Mesodermal cell (in vitro differentiated cells): ENCODE data around the gene CEBPZOS.

Source experiments
- H3K27ac ChIP-seq: 2 replicates; pipeline ENCODE4 v1.7.0; 2013; ENCODE audit warnings: mild to moderate bottlenecking, low read depth, low read length, moderate library complexity; ENCODE audit not compliant: severe bottlenecking
- H3K36me3 ChIP-seq: 2 replicates; pipeline ENCODE4 v1.7.1; 2013; ENCODE audit warnings: mild to moderate bottlenecking, low read length, moderate library complexity; ENCODE audit not compliant: control insufficient read depth, insufficient read depth
- H3K4me1 ChIP-seq: one replicate; pipeline ENCODE4 v1.7.1; 2013; ENCODE audit warnings: mild to moderate bottlenecking, low read length; ENCODE audit not compliant: insufficient read depth, control insufficient read depth, poor library complexity, severe bottlenecking
- H3K4me3 ChIP-seq: 2 replicates; pipeline ENCODE4 v1.7.0; 2013; ENCODE audit warnings: low read length, control low read depth, mild to moderate bottlenecking; ENCODE audit not compliant: insufficient read depth, poor library complexity, severe bottlenecking; ENCODE audit errors: extremely low read depth
- H3K9me3 ChIP-seq: 2 replicates; pipeline ENCODE4 v1.7.1; 2013; ENCODE audit warnings: mild to moderate bottlenecking, low read length, moderate library complexity; ENCODE audit not compliant: control insufficient read depth
- WGBS, 2 experiments: methylation state at CpG; one replicate each; pipeline ENCODE4 v1.1.5; 2013; ENCODE audit warnings: missing lambda C conversion rate in 2 of 2; ENCODE audit not compliant: insufficient coverage in 2 of 2; 5-methylcytosine and 5-hydroxymethylcytosine counted together

Gene CEBPZOS

GRCh38 chr2:37168217-37168981, 27.9 kb upstream of the CEBPZOS start:
- peaks cover 6% of the 10 kb centered on the region for H3K9me3 ChIP-seq
- H3K27ac ChIP-seq, result no peak overlapping the region
- H3K4me1 ChIP-seq, result no peaks in the 10 kb centered on the region
- no peaks in the 10 kb centered on the region for H3K36me3 ChIP-seq
- 78 to 81% methylated on average over 4 to 9 of the region's 17 CpGs for WGBS, 2 experiments
- H3K4me3 ChIP-seq, result no peak overlapping the region

DNA sequence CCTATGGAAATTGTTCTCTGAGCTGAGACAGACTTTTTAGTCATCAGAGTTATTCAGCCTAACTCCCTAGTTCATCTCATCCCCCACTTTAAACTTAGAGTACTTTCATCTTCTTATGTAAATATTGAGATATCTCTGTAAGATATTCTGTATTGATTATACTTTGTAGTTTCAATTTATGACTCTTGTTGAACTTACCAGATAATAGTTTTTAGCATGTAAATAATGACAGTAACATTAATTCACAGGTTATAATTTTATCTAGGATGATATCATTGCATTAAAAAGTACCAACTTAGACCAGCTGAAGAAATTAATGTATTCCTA, 24.7 kb upstream of the CEBPZOS start:
- Histone ChIP-seq H3K36me3 (no peaks in the 10 kb centered on the region), H3K4me1 (no peaks in the 10 kb centered on the region), H3K9me3 (no peaks in the 10 kb centered on the region), H3K4me3 (no peak overlapping the region), H3K27ac (no peak overlapping the region)

DNA sequence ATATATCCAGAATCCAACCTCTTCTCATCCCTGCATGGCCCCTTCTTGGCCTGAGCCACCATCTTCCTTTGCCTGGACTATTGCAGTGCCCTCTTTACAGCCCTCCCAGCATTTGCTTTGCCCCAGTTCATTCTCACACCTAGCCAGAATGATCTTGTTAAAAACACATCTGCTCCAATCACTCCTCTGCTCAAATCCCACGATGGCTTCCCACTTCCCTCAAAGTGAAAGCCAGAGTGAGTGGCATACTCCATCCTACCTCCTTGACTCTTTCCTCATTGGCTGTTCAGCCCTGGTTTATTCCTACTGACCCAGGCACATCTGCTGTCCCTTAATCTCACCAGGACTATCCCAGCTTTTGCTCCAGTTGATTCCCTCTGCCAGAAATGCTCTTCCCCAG, 22.6 kb upstream of the CEBPZOS start:
- no peaks in the 10 kb centered on the region for H3K9me3 ChIP-seq
- no peak overlapping the region for H3K27ac ChIP-seq
- no peaks in the 10 kb centered on the region for H3K36me3 ChIP-seq
- WGBS, 2 experiments, result 83 to 91% methylated on average over 1 of the region's 1 CpG
- no peak overlapping the region for H3K4me3 ChIP-seq
- no peaks in the 10 kb centered on the region for H3K4me1 ChIP-seq

DNA sequence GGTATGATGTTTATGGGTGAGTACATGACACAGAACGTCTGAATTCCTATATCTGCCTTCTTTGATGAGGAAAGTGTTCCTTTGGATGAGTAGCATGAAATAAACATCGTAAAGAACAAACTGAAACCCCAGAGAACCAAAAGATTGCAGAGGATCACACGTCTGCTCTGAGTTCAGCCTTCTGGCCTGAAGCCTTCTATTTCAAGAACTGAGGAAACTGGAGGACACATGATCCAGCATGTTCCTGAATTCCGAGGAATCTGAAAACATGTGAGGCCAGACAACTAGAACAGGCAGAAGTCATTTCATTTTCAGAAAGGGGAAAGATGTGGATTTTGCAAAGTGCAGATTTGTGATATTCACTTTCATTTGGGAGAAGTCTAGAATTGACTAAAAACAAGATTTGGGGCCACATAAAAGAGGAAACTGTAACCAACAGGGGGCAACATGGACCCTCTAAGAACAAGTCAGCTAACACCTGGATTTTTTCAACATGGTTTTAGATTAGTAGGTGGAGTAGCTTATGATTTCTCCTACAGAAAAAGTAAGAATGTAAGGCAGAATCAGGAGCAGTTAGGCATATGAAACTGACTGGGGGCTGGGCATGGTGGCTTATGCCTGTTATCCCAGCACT, 16.2 kb upstream of the CEBPZOS start:
- WGBS, 2 experiments, result 83 to 87% methylated on average over 3 to 4 of the region's 4 CpGs
- H3K4me3 ChIP-seq, result no peak overlapping the region
- no peaks in the 10 kb centered on the region for H3K36me3 ChIP-seq
- H3K4me1 ChIP-seq, result peaks cover 14% of the 10 kb centered on the region
- H3K9me3 ChIP-seq, result no peaks in the 10 kb centered on the region
- no peak overlapping the region for H3K27ac ChIP-seq

DNA sequence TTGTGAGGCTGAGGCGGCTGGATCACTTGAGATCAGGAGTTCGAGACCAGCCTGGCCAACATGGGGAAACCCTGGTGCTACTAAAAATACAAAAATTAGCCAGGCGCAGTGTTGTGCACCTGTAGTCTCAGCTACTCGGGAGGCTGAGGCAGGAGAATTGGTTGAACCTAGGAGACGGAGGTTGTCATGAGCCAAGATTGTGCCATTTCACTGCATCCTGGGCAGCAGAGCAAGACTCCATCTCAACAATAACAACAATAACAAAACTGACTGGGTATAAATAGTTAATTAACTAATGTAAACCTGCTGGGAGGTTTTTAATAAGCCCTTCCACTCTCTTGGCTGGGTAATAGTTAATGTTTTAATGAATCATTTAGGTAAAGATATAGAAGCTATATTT, 15.7 kb upstream of the CEBPZOS start:
- Histone ChIP-seq H3K4me3 (no peak overlapping the region), H3K9me3 (no peaks in the 10 kb centered on the region), H3K27ac (no peak overlapping the region), H3K4me1 (peaks cover 14% of the 10 kb centered on the region), H3K36me3 (no peaks in the 10 kb centered on the region)
- 86 to 99% methylated on average over 2 to 5 of the region's 5 CpGs for WGBS, 2 experiments

DNA sequence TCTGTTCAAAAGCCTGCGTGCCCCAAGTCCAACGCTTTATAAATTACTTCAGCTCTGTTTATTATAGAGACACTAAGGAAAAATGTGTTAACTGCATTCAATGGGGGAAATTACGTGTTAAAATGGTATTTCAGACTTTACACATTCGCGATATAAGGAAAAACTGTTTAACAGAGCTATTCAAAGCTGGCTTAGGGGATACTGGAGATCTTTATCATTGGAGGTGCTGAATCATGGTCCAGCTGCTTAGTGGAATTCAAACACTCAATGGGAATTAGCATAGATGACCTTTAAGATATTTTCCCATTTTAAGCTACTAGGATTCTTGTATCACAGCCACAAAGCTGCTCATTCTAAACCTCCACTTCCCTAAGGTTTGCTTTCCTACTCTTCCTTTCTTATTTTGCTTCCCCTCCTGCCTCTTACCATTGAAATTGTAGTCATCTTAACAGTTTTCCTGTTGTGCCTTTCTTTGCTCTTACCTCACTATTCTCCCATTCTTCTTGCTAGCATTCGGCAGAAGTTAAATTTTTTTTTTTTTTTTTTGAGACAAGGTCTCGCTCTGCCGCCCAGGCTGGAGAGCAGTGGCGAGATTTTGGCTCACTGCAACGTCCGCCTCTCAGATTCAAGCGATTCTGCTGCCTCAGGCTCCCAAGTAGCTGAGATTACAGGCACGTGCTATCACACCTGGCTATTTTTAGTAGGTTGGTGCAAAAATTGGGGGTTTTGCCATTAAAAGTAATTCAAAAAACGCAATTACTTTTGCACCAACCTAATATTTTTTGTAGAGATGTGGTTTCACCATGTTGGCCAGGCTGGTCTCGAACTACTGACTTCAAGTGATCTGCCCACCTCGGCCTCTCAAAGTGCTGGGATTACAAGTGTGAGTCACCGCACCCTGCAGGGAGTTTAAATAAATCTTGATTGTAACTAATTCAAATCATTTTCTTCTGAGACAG, 14.3 kb upstream of the CEBPZOS start:
- 59 to 70% methylated on average over 8 to 10 of the region's 17 CpGs for WGBS, 2 experiments

GRCh38 chr2:37188570-37188969, 7.7 kb upstream of the CEBPZOS start, which contains the start of gene SULT6B1:
TSS of gene SULT6B1 (minus strand) at chr2:37188670. CDS start at chr2:37188640, 30 bp downstream.
- no peaks in the 10 kb centered on the region for H3K36me3 ChIP-seq
- H3K27ac ChIP-seq, result no peak within 1 kb of the TSS
- no peaks in the 10 kb centered on the region for H3K9me3 ChIP-seq
- no peak within 1 kb of the TSS for H3K4me3 ChIP-seq
- WGBS, 2 experiments, result 86 to 100% methylated on average over 1 of the region's 2 CpGs
- peaks cover 15% of the 10 kb centered on the region for H3K4me1 ChIP-seq

More for the DNA sequence above, 14.3 kb upstream of the CEBPZOS start:
- Histone ChIP-seq H3K9me3 (no peaks in the 10 kb centered on the region), H3K4me1 (peaks cover 14% of the 10 kb centered on the region), H3K4me3 (no peak overlapping the region), H3K36me3 (no peaks in the 10 kb centered on the region), H3K27ac (peak overlapping the region; percentile 78)

DNA sequence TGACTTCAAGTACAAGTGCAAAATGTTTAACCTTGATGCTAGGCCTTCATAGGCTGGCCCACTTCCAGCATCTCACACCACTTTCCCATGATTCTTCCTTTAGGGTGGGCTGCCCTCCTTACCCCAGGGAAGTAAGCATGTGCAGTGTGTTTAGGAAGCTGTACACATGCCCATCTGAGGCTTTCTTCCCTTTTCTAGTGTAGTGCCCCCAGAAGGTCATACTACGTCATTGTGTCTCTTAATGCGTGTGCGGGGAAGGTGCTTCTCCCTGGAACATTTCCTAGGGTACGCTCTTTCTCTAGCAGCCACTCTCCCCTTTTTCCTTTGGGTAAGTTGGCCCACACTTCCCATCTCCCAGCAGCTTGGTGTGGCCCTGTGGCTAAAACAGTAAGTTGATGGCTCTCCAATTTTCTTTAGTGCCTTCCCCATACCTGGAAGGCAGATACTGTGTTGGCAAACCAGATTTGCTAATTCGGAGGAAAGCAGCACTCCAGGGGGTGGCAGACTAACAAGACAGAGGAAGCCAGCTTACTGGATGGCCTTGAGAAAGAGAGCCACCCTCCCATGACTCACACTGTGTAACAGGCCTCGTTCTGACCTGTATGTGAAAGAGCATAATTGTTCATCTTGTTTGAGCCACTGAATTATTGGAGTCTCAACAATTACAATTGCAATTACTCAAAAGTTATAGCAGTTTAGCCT, 6.7 kb upstream of the CEBPZOS start:
- Histone ChIP-seq H3K4me3 (no peak overlapping the region), H3K4me1 (peaks cover 15% of the 10 kb centered on the region), H3K36me3 (no peaks in the 10 kb centered on the region), H3K27ac (no peak overlapping the region), H3K9me3 (no peaks in the 10 kb centered on the region)
- WGBS, 2 experiments, result 58 to 73% methylated on average over 5 of the region's 6 CpGs

DNA sequence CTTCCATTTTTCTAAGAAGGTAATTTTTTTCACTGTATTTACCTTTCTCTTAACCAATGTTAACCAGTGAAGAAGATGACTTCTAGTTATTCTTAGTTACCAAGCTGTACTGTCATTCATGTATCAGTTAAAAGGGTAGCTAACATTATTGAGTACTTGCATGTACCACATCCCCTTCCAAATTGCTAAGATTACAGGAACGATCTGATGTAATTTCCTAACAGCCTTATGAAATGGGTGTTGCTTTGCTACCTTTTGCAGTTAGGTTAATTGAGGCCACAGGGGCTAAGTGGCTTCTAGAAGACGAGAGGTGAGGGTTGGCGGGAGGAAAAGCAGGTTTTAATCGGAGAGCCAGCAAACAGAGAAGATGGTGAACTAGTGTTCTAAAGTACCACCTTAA, 6.0 kb upstream of the CEBPZOS start:
- Histone ChIP-seq H3K4me3 (no peak overlapping the region), H3K36me3 (no peaks in the 10 kb centered on the region), H3K9me3 (no peaks in the 10 kb centered on the region), H3K27ac (no peak overlapping the region), H3K4me1 (peaks cover 15% of the 10 kb centered on the region)
- WGBS, 2 experiments, result 90 to 100% methylated on average over 2 to 3 of the region's 4 CpGs

DNA sequence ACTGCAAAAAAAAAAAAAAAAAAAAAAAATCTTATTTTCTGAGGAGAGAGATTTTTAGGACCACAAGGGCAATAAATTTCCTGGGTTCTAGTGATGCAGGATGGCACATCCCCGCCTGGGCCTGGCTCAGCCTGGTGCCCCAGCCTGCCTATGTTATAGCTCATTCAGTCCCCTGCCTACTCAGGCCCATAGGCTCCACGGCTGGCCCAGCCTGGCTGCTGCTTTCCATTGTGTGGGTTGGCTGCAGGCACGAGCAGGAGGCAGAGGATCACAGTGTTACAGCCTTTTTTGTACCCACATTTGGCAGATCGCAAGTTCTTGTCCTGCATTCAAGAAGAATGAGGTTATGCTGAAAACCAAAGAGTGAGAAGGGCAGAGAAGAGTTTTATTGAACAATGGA, 5.0 kb upstream of the CEBPZOS start:
- 74 to 80% methylated on average over 3 to 4 of the region's 4 CpGs for WGBS, 2 experiments
- Histone ChIP-seq H3K27ac (no peak overlapping the region), H3K4me1 (peaks cover 15% of the 10 kb centered on the region), H3K4me3 (no peak overlapping the region), H3K36me3 (no peaks in the 10 kb centered on the region), H3K9me3 (no peaks in the 10 kb centered on the region)
